SJSA1 (cell line): Measurements from ENCODE around the gene ZSCAN29. TPM values are rescaled to one million over a fixed set of nuclear protein-coding genes. Genes with fewer than 3 reads are reported as not detected.
A peak's percentile ranks its signal among the peaks of the same experiment; 100 is the strongest.

Experiments used
- DNase-seq, 2 experiments: peaks; one replicate each; pipeline ENCODE4 v3.0.0-alpha.2; 2015 to 2020; ENCODE audit warnings: low spot score in 2 of 2, low read depth in 1 of 2
- H3K27ac ChIP-seq: fragments of 250-450 bp; sonication (Bioruptor Pico); 2 replicates; pipeline ENCODE4 v1.5.1; 2020; ENCODE audit warnings: mild to moderate bottlenecking, moderate library complexity
- H3K27me3 ChIP-seq: fragments of 250-450 bp; sonication (Bioruptor Pico); replicated peaks from 2 replicates; pipeline ENCODE4 v1.5.1; 2020; ENCODE audit warnings: mild to moderate bottlenecking, moderate library complexity
- H3K36me3 ChIP-seq: fragments of 250-450 bp; sonication (Bioruptor Pico); 2 replicates; pipeline ENCODE4 v1.5.1; 2020; ENCODE audit warnings: mild to moderate bottlenecking
- H3K4me1 ChIP-seq: fragments of 250-450 bp; sonication (Bioruptor Pico); replicated peaks from 2 replicates; pipeline ENCODE4 v1.6.1; 2021; ENCODE audit warnings: mild to moderate bottlenecking
- H3K4me3 ChIP-seq: fragments of 250-450 bp; sonication (Bioruptor Pico); 2 replicates; pipeline ENCODE4 v1.5.1; 2020; ENCODE audit warnings: mild to moderate bottlenecking
- H3K9me3 ChIP-seq: fragments of 250-450 bp; sonication (Bioruptor Pico); replicated peaks from 2 replicates; pipeline ENCODE4 v1.5.1; 2020; ENCODE audit warnings: mild to moderate bottlenecking
- total RNA-seq: library from RNA; depleted of rRNA; stranded (reverse); fragments of >200 nt; shearing (Covaris generic); gene quantifications from 2 replicates; pipeline ENCODE4 v1.2.3, GENCODE V29; 2014

Gene ZSCAN29
- total RNA-seq, 1 experiment from 2014 or later: 26.8 TPM

DNA sequence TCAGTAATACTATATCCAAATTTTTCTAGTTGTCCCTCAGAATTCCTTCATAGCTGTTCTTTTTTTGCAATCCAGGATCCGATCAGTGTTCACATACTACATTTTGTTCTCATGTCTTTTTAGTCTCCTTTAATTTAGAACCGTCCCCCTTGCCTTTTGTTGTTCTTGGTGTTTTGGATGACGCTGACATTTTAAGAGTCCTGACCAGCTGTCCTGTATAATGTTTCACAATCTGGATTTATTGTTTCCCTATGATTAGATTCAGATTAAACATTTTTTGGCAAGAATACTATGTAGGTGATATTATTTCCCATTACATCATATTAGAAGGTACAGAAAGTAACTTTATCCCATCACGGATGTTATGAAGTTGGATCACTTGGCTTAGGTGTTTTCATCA is 11.5 kb upstream of the ZSCAN29 start:
- peaks cover 63% of the 10 kb centered on the region for H3K36me3 ChIP-seq
- peaks cover 5% of the 10 kb centered on the region for H3K4me1 ChIP-seq
- H3K4me3 ChIP-seq: no peak overlapping the region
- no peaks in the 10 kb centered on the region for H3K27me3 ChIP-seq
- DNase-seq: no peak
- H3K9me3 ChIP-seq: no peaks in the 10 kb centered on the region
- no peak overlapping the region for H3K27ac ChIP-seq

DNA sequence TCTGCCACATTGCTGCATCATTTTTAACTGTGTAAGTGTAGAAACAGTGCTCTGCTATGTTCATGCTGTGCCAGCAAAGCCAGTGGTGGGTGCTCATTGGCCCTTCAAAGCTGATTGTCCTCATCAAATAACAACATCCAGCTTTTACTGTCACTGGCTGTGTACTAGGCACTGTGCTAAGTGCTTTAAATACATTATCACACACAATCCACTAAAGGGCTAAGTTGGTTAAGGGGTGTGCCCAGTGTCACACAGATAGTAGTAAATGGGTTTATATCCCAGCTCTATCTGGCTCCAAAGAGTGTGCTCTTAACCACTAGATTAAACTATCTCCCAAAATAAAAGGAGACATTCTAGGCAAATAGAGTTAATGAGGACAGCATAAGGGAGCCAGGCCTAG is 7.8 kb upstream of the ZSCAN29 start:
- Histone ChIP-seq H3K36me3 (peaks cover 44% of the 10 kb centered on the region), H3K27ac (no peak overlapping the region), H3K27me3 (no peaks in the 10 kb centered on the region), H3K4me3 (no peak overlapping the region), H3K4me1 (peaks cover 5% of the 10 kb centered on the region), H3K9me3 (no peaks in the 10 kb centered on the region)
- no peak for DNase-seq

DNA sequence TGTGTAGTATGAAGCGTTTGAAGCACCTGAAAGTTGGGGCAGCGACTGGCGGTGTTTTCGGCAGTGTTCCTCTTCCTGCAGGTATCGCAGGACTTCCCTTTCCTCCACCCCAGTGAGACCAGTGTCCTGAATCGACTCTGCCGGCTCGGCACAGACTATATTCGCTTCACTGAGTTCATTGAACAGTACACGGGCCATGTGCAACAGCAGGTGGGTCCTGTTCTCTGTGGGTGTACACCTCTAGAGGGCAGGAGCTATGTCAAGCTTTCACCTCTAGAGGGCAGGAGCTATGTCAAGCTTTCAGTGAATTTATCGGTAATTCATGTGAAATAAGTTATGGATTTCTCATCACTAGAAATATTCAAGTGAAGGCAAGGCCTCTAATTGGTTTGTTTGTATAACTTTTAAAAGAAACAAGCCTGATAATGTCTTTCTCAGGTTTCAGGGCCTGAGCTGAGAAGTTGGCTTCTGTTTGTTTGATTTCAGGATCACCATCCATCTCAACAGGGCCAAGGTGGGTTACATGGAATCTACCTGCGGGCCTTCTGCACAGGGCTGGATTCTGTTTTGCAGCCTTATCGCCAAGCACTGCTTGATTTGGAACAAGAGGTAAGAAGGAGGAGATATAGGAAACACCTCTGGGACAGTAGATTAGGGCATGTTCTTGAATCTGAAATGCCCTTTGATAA is 5.3 kb upstream of the ZSCAN29 start:
- Histone ChIP-seq H3K27ac (no peak overlapping the region), H3K4me1 (peaks cover 9% of the 10 kb centered on the region), H3K27me3 (no peaks in the 10 kb centered on the region), H3K36me3 (peaks cover 35% of the 10 kb centered on the region), H3K9me3 (no peaks in the 10 kb centered on the region), H3K4me3 (no peak overlapping the region)
- peak in 1 of 2 experiments; percentile 10 for DNase-seq

DNA sequence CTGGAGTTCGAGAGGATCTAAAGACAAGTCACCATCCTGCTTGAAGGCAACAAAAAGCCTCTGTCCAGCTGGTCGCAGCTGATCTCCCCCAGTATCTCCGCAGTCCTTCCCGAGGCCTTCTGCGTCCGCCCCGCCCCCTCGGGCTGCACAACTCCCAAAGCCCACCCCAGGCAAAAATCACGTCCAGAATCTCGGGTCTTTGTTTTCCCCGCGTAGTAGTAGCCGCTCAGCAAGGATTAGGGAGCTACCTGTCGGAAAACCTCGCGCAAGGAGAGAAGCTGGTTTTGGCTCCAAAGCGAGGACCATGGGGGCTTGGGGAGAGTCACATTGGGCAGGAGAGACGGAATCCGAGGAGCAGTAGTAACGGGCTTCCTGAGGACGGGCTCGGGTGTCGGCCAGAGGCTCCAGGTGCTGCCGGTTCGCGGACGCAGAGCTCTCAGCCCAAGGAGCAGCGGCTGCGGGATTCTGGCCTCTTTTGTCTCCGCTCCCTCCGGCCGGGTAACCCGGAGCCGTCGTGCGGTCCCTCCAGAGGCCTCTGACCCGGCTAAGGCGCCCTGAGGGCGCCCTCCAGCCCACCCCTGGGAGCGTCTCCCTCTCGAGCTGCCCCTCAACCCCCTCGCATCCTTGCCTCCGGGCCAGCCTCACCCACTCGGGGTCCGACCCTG is 401 bp downstream of the ZSCAN29 start:
- Histone ChIP-seq H3K9me3 (no peaks in the 10 kb centered on the region), H3K27ac (peak overlapping the region; percentile 54), H3K27me3 (no peaks in the 10 kb centered on the region), H3K4me1 (peaks cover 20% of the 10 kb centered on the region), H3K36me3 (peaks cover 43% of the 10 kb centered on the region), H3K4me3 (peak overlapping the region; percentile 72)
- peak in 1 of 2 experiments; percentile 48 for DNase-seq

DNA sequence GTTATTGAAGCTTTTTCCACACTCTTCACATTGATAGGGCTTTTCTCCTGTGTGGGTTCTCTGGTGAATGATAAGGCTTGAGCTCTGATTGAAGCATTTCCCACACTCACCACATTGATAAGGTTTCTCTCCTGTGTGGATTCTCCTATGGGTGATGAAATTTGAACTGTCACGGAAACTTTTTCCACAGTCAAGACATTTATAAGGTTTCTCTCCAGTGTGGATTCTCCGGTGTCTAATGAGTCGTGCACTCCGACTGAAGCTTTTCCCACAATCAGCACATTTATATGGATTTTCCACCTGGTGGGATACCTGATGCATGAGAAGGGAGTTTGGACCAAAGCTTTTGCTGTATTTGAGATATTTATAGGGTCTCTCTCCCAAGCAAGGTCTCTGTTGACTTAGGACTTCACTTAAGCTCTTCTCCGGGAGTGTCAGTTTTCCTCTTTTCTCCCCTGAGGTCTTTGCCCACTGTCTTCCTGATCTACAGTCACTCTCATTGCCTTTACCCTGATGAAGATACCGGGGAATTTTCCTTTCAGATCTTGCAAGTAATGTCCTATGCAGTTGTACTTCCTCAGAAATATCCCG is 9.4 kb downstream of the ZSCAN29 start:
- DNase-seq: peak in 1 of 2 experiments; percentile 13
- H3K4me3 ChIP-seq: no peak overlapping the region
- H3K27me3 ChIP-seq: no peaks in the 10 kb centered on the region
- peaks cover 90% of the 10 kb centered on the region for H3K36me3 ChIP-seq
- H3K4me1 ChIP-seq: no peaks in the 10 kb centered on the region
- H3K9me3 ChIP-seq: peaks cover 39% of the 10 kb centered on the region
- H3K27ac ChIP-seq: no peak overlapping the region

DNA sequence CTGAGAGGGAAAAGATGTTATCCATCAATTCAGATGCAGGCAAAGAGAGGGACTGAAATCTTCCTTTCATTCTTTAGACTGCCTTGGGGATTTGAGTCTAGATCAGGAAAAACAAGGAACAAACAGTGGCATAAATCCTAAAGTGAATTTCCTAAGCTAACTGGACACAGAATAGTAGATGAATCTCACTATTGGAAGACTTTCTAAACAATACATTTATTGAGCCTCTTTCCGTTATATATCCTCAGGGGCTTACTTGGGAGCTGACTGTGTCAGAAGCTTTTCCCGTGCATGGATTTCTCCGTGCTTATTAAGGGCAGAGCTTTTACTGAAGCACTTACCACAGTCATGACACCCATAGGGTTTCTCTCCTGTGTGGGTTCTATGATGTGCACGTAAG is 10.0 kb downstream of the ZSCAN29 start:
- H3K27ac ChIP-seq: no peak overlapping the region
- no peaks in the 10 kb centered on the region for H3K4me1 ChIP-seq
- H3K9me3 ChIP-seq: peaks cover 39% of the 10 kb centered on the region
- no peaks in the 10 kb centered on the region for H3K27me3 ChIP-seq
- no peak for DNase-seq
- H3K36me3 ChIP-seq: peaks cover 90% of the 10 kb centered on the region
- no peak overlapping the region for H3K4me3 ChIP-seq

DNA sequence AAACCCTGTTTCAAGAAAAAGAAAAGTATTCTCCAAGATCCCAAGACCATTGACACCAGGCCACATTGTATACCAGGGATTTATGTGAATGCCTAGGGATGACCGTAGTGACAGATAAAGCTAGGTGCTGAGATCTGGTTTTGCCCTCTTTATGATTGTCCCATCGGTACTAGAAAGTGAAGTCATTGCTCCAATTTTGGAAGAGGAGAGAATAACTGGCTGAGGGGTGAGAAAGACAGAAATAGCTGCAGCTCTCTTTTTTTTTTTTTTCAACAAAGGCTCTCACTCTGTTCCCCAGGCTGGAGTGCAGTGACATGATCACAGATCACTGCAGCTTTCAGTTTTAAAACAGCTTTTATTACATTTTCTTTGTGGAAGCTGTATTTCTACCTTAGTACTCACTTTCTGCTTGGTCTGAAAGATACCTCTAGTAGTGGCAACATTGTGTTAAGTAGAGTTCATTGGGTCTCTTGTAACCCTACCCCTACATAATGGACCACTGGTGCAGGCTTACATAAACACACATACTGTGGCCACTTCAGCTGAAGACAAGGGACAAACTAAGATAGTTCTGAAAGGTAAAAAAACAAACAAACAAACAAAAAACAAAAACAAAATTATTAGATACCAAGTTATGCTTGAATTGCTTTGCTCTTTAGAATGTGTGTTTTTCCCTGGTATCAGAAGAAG is 18.0 kb downstream of the ZSCAN29 start:
- no peak overlapping the region for H3K27ac ChIP-seq
- no peak overlapping the region for H3K4me3 ChIP-seq
- no peaks in the 10 kb centered on the region for H3K27me3 ChIP-seq
- H3K36me3 ChIP-seq: peaks cover 36% of the 10 kb centered on the region
- DNase-seq: no peak
- H3K9me3 ChIP-seq: no peaks in the 10 kb centered on the region
- H3K4me1 ChIP-seq: no peaks in the 10 kb centered on the region

DNA sequence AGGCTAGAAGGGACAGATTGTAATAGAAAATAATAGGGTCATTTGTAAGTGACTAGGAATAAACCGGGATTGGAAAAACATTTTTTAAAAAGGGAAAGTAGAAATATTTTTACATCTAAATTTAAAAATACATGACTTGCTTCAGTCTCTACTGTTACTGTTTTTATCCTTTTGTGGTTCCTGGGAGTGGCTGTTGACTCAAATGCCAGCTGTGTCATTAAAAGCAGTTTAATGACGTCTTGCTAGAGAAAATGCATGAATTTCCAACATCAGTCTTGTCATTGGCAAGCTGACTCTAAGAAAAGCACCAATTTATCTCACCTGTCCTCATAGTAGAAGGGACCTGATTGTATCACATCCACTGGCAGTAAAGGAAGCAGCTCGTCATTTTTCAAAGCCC is 23.7 kb downstream of the ZSCAN29 start:
- DNase-seq: no peak
- Histone ChIP-seq H3K27ac (no peak overlapping the region), H3K9me3 (no peaks in the 10 kb centered on the region), H3K4me3 (no peak overlapping the region), H3K4me1 (no peaks in the 10 kb centered on the region), H3K27me3 (no peaks in the 10 kb centered on the region), H3K36me3 (peaks cover 48% of the 10 kb centered on the region)

DNA sequence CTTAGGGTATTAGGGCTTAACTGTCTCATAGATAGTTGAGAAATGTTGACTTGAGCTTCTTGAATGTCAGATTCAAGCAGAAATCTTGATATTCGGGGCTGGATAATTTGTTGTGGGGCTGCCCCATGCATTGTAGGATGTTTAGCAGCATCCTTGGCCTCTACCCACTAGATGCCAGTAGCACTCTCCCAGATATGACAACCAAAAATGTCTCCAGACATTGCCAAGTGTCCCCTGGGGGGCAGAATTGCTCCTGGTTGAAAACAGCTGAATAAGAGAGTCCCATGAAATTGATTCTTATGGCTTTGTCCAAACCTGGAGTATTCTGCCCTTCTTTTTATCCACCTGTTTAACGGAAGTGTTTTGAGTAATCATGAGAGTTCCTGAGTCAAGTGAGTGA is 24.5 kb downstream of the ZSCAN29 start:
- H3K36me3 ChIP-seq: peaks cover 46% of the 10 kb centered on the region
- no peak overlapping the region for H3K27ac ChIP-seq

DNA sequence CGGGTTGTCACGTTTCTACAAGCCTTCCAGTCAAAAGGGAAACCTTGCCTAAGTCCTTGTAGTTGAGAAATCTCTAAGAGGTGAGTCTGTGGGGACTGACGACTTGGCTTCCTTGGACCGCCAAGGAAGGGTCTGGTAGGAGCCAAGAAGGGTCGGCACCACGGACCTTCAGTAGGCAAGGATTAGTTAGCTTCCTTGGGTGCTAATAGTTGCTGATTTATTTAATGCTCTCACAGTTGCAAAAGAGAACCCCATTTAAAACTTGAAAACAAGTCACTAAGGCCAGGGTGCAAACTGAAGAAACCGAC is 40.1 kb downstream of the ZSCAN29 start:
- no peak for DNase-seq
- H3K27ac ChIP-seq: peak overlapping the region; percentile 88
- H3K9me3 ChIP-seq: no peaks in the 10 kb centered on the region
- no peaks in the 10 kb centered on the region for H3K27me3 ChIP-seq
- peak overlapping the region; percentile 78 for H3K4me3 ChIP-seq
- H3K4me1 ChIP-seq: peaks cover 22% of the 10 kb centered on the region
- H3K36me3 ChIP-seq: peaks cover 44% of the 10 kb centered on the region

More for the DNA sequence above, 24.5 kb downstream of the ZSCAN29 start:
- H3K27me3 ChIP-seq: no peaks in the 10 kb centered on the region
- H3K4me3 ChIP-seq: no peak overlapping the region
- DNase-seq: no peak
- H3K4me1 ChIP-seq: no peaks in the 10 kb centered on the region
- H3K9me3 ChIP-seq: no peaks in the 10 kb centered on the region

DNA sequence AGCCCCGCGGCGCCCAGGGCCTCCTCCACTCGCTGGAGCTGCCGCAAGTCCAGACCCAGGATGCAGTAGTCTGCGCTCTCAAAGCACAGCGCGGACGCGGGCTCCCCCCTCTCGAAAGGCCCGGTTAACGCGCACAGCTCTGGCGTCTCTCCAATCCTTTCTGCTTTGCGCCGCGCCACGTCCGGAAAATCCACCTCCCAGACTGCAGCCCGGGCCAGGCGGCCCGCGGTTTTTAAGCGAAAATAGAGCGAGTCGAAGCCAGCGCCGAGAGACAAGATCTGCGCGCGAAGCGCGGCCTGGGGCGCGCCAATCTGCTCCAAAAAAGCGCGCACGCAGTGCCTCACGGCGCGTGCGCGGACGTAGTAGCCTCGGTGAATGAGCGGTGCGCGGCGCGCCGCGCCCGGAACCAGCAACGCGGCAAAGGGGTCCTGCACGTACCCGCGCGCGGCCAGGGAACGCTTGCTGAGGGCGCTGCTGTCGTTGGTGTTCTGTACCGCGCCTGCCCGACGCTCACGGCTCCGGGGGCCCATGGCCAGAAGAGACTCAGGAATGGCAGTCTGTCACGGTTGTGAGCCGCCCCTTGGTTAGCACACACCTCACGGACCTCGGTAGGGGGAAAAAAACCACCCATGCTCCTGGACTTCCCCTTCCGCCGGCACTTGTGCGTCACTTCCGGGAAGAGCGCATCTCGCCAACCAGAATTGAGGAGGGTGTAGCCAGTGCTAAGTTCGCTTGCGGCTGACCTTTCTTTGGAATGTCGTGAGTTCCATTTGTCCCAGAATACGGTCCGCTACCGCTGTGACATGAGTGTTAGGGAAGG is 40.7 kb downstream of the ZSCAN29 start, which contains the start of gene LCMT2:
LCMT2 (minus strand) TSS at position 614 of the 820 bp plus-strand sequence; CDS start at position 530, 84 bp downstream.
- peak within 1 kb of the TSS; percentile 78 for H3K4me3 ChIP-seq
- H3K9me3 ChIP-seq: no peaks in the 10 kb centered on the region
- H3K27ac ChIP-seq: peak within 1 kb of the TSS; percentile 88
- H3K27me3 ChIP-seq: no peaks in the 10 kb centered on the region
- H3K4me1 ChIP-seq: peaks cover 22% of the 10 kb centered on the region
- peaks cover 41% of the 10 kb centered on the region for H3K36me3 ChIP-seq
- DNase-seq: peak; percentile 94 to 97

DNA sequence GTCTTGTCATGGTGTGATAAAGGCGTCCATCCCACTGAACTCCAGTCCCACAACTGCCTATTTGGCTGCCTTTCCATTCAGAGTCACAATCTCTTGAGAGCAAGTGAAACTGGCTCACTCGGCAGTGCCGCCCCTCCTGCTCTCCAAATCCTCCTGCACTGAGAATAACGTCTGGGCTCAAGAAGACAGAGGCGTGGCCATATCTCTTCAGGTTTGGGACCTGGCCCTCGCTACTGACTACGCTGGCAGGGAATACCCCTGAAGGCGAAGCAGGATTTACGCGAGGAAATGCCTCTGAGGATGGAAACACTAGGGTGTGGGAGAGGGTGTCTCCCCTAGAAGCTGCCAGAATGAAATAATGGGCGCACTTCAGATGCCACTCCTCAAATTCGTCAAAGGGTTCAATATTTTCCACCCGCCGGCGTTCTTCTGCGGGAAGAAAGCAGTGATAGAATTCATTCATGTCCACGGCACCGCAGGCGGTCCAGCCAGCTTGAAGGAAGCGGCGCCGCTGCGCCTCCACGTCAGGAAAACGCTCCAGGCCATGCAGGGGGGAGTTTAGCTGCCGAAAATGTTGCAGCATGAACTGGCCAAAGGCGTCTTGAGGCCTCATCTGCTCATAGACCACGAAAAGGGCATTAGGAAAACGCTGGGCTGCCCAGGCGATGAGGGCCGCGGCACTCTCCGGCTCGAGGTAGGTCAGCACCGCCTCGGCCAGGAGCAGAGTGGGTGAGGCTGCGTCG is 41.5 kb downstream of the ZSCAN29 start:
- peaks cover 22% of the 10 kb centered on the region for H3K4me1 ChIP-seq
- no peaks in the 10 kb centered on the region for H3K27me3 ChIP-seq
- H3K36me3 ChIP-seq: peaks cover 41% of the 10 kb centered on the region
- no peak for DNase-seq
- H3K27ac ChIP-seq: peak overlapping the region; percentile 88
- peak overlapping the region; percentile 78 for H3K4me3 ChIP-seq
- H3K9me3 ChIP-seq: no peaks in the 10 kb centered on the region
